OCI-LY1 (cell line): ENCODE data around the gene STXBP6.

Experiments used
- H2AFZ ChIP-seq: fragments of 200-600 bp; sonication (generic), shearing (Covaris generic); 2 replicates; pipeline ENCODE4 v1.6.0; 2014; ENCODE audit warnings: antibody characterized with exemption, mild to moderate bottlenecking, low read length
- H3F3A ChIP-seq: fragments of 200-600 bp; sonication (generic), shearing (Covaris generic); 2 replicates; pipeline ENCODE4 v1.6.0; 2014; ENCODE audit warnings: mild to moderate bottlenecking, antibody characterized with exemption, low read length, moderate library complexity; ENCODE audit not compliant: insufficient read depth
- H3K27ac ChIP-seq: fragments of 200-600 bp; sonication (generic); 2 replicates; pipeline ENCODE4 v1.5.1; 2014; ENCODE audit warnings: low read length, mixed run types, mild to moderate bottlenecking, low read depth; ENCODE audit not compliant: poor library complexity, severe bottlenecking
- H3K27me3 ChIP-seq: fragments of 200-600 bp; sonication (generic); 2 replicates; pipeline ENCODE4 v1.6.0; 2014; ENCODE audit warnings: antibody characterized with exemption, mild to moderate bottlenecking, low read length, moderate library complexity; ENCODE audit not compliant: insufficient read depth
- H3K36me3 ChIP-seq: fragments of 200-600 bp; sonication (generic); 2 replicates; pipeline ENCODE4 v1.6.1; 2014; ENCODE audit warnings: mild to moderate bottlenecking, antibody characterized with exemption, low read length, moderate library complexity, mixed read lengths; ENCODE audit not compliant: insufficient read depth
- H3K4me1 ChIP-seq: fragments of 200-600 bp; sonication (generic); 2 replicates; pipeline ENCODE4 v1.5.1; 2014; ENCODE audit warnings: mild to moderate bottlenecking, low read length, moderate library complexity; ENCODE audit not compliant: insufficient read depth, severe bottlenecking
- H3K4me2 ChIP-seq: fragments of 200-600 bp; sonication (generic), shearing (Covaris generic); 2 replicates; pipeline ENCODE4 v1.6.1; 2014; ENCODE audit warnings: low read length
- H3K4me3 ChIP-seq: fragments of 200-600 bp; sonication (generic); 2 replicates; pipeline ENCODE4 v1.5.1; 2014; ENCODE audit warnings: low read length, low read depth, mild to moderate bottlenecking, mixed read lengths; ENCODE audit not compliant: poor library complexity, severe bottlenecking
- H3K79me2 ChIP-seq: fragments of 200-600 bp; shearing (Covaris generic); 2 replicates; pipeline ENCODE4 v1.6.1; 2016; ENCODE audit warnings: mixed run types, low read length, mixed read lengths; ENCODE audit not compliant: insufficient read depth
- H3K9ac ChIP-seq: fragments of 200-600 bp; sonication (generic), shearing (Covaris generic); 2 replicates; pipeline ENCODE4 v1.6.1; 2014; ENCODE audit warnings: mild to moderate bottlenecking, low read length, mixed read lengths
- H3K9me2 ChIP-seq: fragments of 200-600 bp; sonication (generic), shearing (Covaris generic); 2 replicates; pipeline ENCODE4 v1.6.1; 2014; ENCODE audit warnings: low read depth, mild to moderate bottlenecking, low read length, mixed read lengths
- H3K9me3 ChIP-seq: fragments of 200-600 bp; shearing (Covaris generic); 2 replicates; pipeline ENCODE4 v1.6.1; 2014; ENCODE audit warnings: low read length, mixed read lengths
- H4K20me1 ChIP-seq: fragments of 200-600 bp; sonication (generic), shearing (Covaris generic); 2 replicates; pipeline ENCODE4 v1.6.0; 2016; ENCODE audit warnings: mild to moderate bottlenecking, low read length; ENCODE audit not compliant: insufficient read depth
- EZH2 ChIP-seq: fragments of 200-600 bp; sonication (generic), shearing (Covaris generic); IDR thresholded peaks from 2 replicates; pipeline ENCODE4 v1.8.0; 2017; ENCODE audit warnings: borderline replicate concordance, mixed run types, mild to moderate bottlenecking, antibody characterized with exemption, low read length, moderate library complexity, mixed read lengths
- TF ChIP-seq, protein P1 (sequence below): fragments of 200-600 bp; sonication (generic), shearing (Covaris generic); IDR thresholded peaks from 2 replicates; pipeline ENCODE4 v1.5.1; 2017; ENCODE audit warnings: mild to moderate bottlenecking, antibody characterized with exemption, low read length, moderate library complexity, mixed read lengths

The STXBP6 gene

GRCh38 chr14:25041484-25041883 is 8.5 kb downstream of the STXBP6 start:
- no peak overlapping the region for H2AFZ ChIP-seq
- TF ChIP-seq EZH2, result no peak
- TF ChIP-seq, protein P1, sequence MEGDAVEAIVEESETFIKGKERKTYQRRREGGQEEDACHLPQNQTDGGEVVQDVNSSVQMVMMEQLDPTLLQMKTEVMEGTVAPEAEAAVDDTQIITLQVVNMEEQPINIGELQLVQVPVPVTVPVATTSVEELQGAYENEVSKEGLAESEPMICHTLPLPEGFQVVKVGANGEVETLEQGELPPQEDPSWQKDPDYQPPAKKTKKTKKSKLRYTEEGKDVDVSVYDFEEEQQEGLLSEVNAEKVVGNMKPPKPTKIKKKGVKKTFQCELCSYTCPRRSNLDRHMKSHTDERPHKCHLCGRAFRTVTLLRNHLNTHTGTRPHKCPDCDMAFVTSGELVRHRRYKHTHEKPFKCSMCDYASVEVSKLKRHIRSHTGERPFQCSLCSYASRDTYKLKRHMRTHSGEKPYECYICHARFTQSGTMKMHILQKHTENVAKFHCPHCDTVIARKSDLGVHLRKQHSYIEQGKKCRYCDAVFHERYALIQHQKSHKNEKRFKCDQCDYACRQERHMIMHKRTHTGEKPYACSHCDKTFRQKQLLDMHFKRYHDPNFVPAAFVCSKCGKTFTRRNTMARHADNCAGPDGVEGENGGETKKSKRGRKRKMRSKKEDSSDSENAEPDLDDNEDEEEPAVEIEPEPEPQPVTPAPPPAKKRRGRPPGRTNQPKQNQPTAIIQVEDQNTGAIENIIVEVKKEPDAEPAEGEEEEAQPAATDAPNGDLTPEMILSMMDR, result no peak
- no peaks in the 10 kb centered on the region for H3K9me3 ChIP-seq
- no peaks in the 10 kb centered on the region for H3K9me2 ChIP-seq
- H3F3A ChIP-seq, result no peaks in the 10 kb centered on the region
- H3K4me3 ChIP-seq, result no peak overlapping the region
- no peaks in the 10 kb centered on the region for H3K4me1 ChIP-seq
- H3K27ac ChIP-seq, result no peak overlapping the region
- H3K9ac ChIP-seq, result no peak overlapping the region
- no peak overlapping the region for H3K4me2 ChIP-seq
- no peaks in the 10 kb centered on the region for H3K36me3 ChIP-seq
- H3K27me3 ChIP-seq, result no peaks in the 10 kb centered on the region
- H3K79me2 ChIP-seq, result no peaks in the 10 kb centered on the region
- H4K20me1 ChIP-seq, result no peaks in the 10 kb centered on the region

GRCh38 chr14:25039933-25040332 is 10.0 kb downstream of the STXBP6 start:
- H3K4me1 ChIP-seq, result no peaks in the 10 kb centered on the region

DNA sequence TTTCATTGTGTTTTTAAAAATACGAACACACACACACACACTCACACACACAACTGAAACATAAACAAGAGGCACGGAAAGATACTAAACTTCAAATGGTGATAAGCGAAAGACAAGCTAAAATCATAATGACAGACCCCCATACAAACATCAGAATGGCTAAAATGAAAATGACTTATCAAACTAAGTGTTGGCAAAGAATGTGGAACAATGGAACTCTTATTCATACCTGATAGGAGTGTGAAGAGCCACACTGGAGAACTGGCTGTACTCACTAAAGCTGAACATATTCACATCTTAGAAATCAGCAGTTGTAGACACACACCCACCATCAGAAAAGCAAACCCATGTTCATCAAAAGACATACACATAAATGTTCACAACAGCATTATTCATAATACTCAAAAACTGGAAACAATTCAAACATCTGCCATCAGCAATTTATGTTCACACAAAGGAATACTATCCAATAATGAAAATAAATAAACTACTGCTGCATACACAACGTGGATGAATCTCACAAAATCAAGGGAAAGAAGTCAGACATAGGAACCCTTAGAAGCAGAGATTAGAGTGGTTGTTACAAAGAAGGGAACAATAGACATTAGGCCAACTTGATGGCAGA is 11.8 kb downstream of the STXBP6 start:
- H3K9me2 ChIP-seq, result no peaks in the 10 kb centered on the region
- H4K20me1 ChIP-seq, result no peaks in the 10 kb centered on the region
- no peak overlapping the region for H3K4me2 ChIP-seq
- no peaks in the 10 kb centered on the region for H3K27me3 ChIP-seq
- H3K9me3 ChIP-seq, result no peaks in the 10 kb centered on the region
- no peak overlapping the region for H3K27ac ChIP-seq
- H3K36me3 ChIP-seq, result no peaks in the 10 kb centered on the region
- TF ChIP-seq EZH2, result no peak
- TF ChIP-seq, protein P1, result no peak
- no peak overlapping the region for H3K9ac ChIP-seq
- H2AFZ ChIP-seq, result no peak overlapping the region
- H3F3A ChIP-seq, result no peaks in the 10 kb centered on the region
- H3K79me2 ChIP-seq, result no peaks in the 10 kb centered on the region
- H3K4me3 ChIP-seq, result no peak overlapping the region
- H3K4me1 ChIP-seq, result no peaks in the 10 kb centered on the region

More at GRCh38 chr14:25039933-25040332, 10.0 kb downstream of the STXBP6 start:
- no peaks in the 10 kb centered on the region for H3K9me2 ChIP-seq
- H3K27ac ChIP-seq, result no peak overlapping the region
- no peak overlapping the region for H3K9ac ChIP-seq
- H3F3A ChIP-seq, result no peaks in the 10 kb centered on the region
- no peaks in the 10 kb centered on the region for H3K27me3 ChIP-seq
- H3K79me2 ChIP-seq, result no peaks in the 10 kb centered on the region
- H2AFZ ChIP-seq, result no peak overlapping the region
- H3K4me2 ChIP-seq, result no peak overlapping the region
- no peak overlapping the region for H3K4me3 ChIP-seq
- no peaks in the 10 kb centered on the region for H4K20me1 ChIP-seq
- TF ChIP-seq, protein P1, result no peak
- no peak for TF ChIP-seq EZH2
- no peaks in the 10 kb centered on the region for H3K9me3 ChIP-seq
- no peaks in the 10 kb centered on the region for H3K36me3 ChIP-seq
